GM12878 (cell line): ENCODE results near the gene HNF4A. TPM values are rescaled to one million over a fixed set of nuclear protein-coding genes. Genes with fewer than 3 reads are reported as not detected.

Source experiments
- ATAC-seq: fragments of 200-7000 bp; cut with Tn5 transposase; 3 replicates; pipeline ENCODE4 v1.9.1; 2020; ENCODE audit warnings: mild to moderate bottlenecking, moderate library complexity
- BruUV-seq: library from RNA; stranded (reverse); fragments of 400-500 nt; replicated peaks from 2 replicates; lab custom pipeline; 2021; lab: Mats Ljungman, UMichigan
- CTCF ChIA-PET: fragments of 300-600 bp; sonication (Branson Sonifier 250); formaldehyde crosslinking; extraction: SDS; loops from one replicate; lab custom pipeline; 2021; ENCODE audit warnings: inconsistent platforms; lab: Yijun Ruan, JAX
- POLR2A ChIA-PET: fragments of 350-600 bp; formaldehyde crosslinking; extraction: SDS; loops from one replicate; lab custom pipeline; 2021; ENCODE audit warnings: inconsistent platforms; lab: Charles Lee
- RAD21 ChIA-PET: fragments of 300-600 bp; sonication (Branson Sonifier 250); formaldehyde crosslinking; loops from one replicate; lab custom pipeline; 2023; ENCODE audit warnings: antibody characterized with exemption; ENCODE audit not compliant: unreplicated experiment; lab: Charles Lee
- SMC1A ChIA-PET: fragments of 300-600 bp; sonication (Branson Sonifier 250); formaldehyde crosslinking; loops from one replicate; lab custom pipeline; 2023; ENCODE audit not compliant: unreplicated experiment, uncharacterized antibody; lab: Charles Lee
- DNase-seq: peaks from one replicate; pipeline ENCODE4 v3.0.0-alpha.2; 2011; ENCODE audit warnings: low read depth, low spot score
- FAIRE-seq: peaks from 3 replicates; lab custom pipeline; 2011; peaks lifted over from hg19 to GRCh38; lab: Jason Lieb, UNC
- H2AFZ ChIP-seq: 2 replicates; pipeline ENCODE4 v1.6.0; 2011; ENCODE audit warnings: low read depth, low read length, control low read depth; ENCODE audit not compliant: control insufficient read depth
- H3K27ac ChIP-seq: 2 replicates; pipeline ENCODE4 v1.5.1; 2011; ENCODE audit warnings: control low read depth; ENCODE audit not compliant: control insufficient read depth, insufficient read depth
- H3K27me3 ChIP-seq, 2 experiments: replicated peaks in 1 of 2; 2 replicates each; pipeline versions ENCODE4 v1.6.0 to v1.6.1; 2011; ENCODE audit warnings: low read length in 1 of 2; ENCODE audit not compliant: control insufficient read depth in 2 of 2, insufficient read depth in 2 of 2
- H3K36me3 ChIP-seq, 2 experiments: 2 replicates each; pipeline ENCODE4 v1.5.1; 2011; ENCODE audit warnings: low read length in 1 of 2; ENCODE audit not compliant: control insufficient read depth in 2 of 2, insufficient read depth in 2 of 2
- H3K4me1 ChIP-seq: 2 replicates; pipeline ENCODE4 v1.6.1; 2011; ENCODE audit warnings: mild to moderate bottlenecking, low read length, moderate library complexity, mixed read lengths; ENCODE audit not compliant: control insufficient read depth, insufficient read depth
- H3K4me2 ChIP-seq: 2 replicates; pipeline ENCODE4 v1.6.0; 2011; ENCODE audit warnings: control low read depth; ENCODE audit not compliant: control insufficient read depth, insufficient read depth
- H3K4me3 ChIP-seq: fragments of 200-600 bp; sonication (generic); 2 replicates; pipeline ENCODE4 v1.5.1; 2016
- H3K79me2 ChIP-seq: 2 replicates; pipeline ENCODE4 v1.6.0; 2011; ENCODE audit warnings: low read length; ENCODE audit not compliant: control insufficient read depth, insufficient read depth
- H3K9ac ChIP-seq: 2 replicates; pipeline ENCODE4 v1.8.0; 2011; ENCODE audit warnings: low read length, control low read depth, mixed read lengths; ENCODE audit not compliant: control insufficient read depth, insufficient read depth
- H3K9me3 ChIP-seq: replicated peaks from 3 replicates; pipeline ENCODE4 v1.5.1; 2011; ENCODE audit warnings: mild to moderate bottlenecking, low read length; ENCODE audit not compliant: control insufficient read depth, insufficient read depth
- H4K20me1 ChIP-seq: 2 replicates; pipeline ENCODE4 v1.6.0; 2011; ENCODE audit not compliant: control insufficient read depth, insufficient read depth
- E2F4 ChIP-seq: IDR thresholded peaks from 2 replicates; pipeline ENCODE4 v1.6.1; 2012; ENCODE audit warnings: low read depth, low read length, improper control_type of control experiment
- KDM1A ChIP-seq: fragments of 200-600 bp; sonication (generic); IDR thresholded peaks from 2 replicates; pipeline ENCODE4 v1.6.1; 2016; ENCODE audit warnings: borderline replicate concordance
- WGBS: methylation state at CpG from one replicate; pipeline ENCODE4 v1.1.6; 2016; ENCODE audit warnings: low lambda C conversion rate; ENCODE audit not compliant: insufficient replicate concordance, insufficient coverage; ENCODE audit errors: missing lambda C conversion rate; 5-methylcytosine and 5-hydroxymethylcytosine counted together
- in situ Hi-C: fragments of 300-500 bp; cut with MboI; formaldehyde crosslinking; loops from 9 replicates; pipeline ENCODE4 v1.14.3; 2018; ENCODE audit warnings: mixed read lengths
- intact Hi-C: fragments of 100-400 bp; cut with micrococcal nuclease; formaldehyde crosslinking; loops from one replicate; pipeline ENCODE4 v1.14.2; 2022; ENCODE audit not compliant: unreplicated experiment
- polyA plus RNA-seq, 11 experiments: library from polyadenylated mRNA; depleted of rRNA in 4 of 11; unstranded in 6 of 11; stranded (reverse) in 5 of 11; fragments of >200 nt; fragmentation: Nextera tagmentation in 4 of 11; fragmentation: Illumina TruSeq in 1 of 11; extraction: Ambion mirVana in 4 of 11; extraction: Trizol in 1 of 11; gene quantifications; 1 replicate in 1 of 11; 2 replicates in 10 of 11; pipeline versions ENCODE4 v1.2.1 to v1.2.3, GENCODE V29; 2011 to 2016; ENCODE audit warnings: inconsistent platforms in 2 of 11, missing spikeins in 2 of 11, low read depth in 1 of 11
- total RNA-seq, 4 experiments: library from RNA; depleted of rRNA in 3 of 4; stranded (reverse); fragments of >200 nt in 3 of 4; fragmentation: Illumina TruSeq in 1 of 4; extraction: Trizol in 1 of 4; gene quantifications; 2 replicates each; pipeline versions ENCODE4 v1.2.1 to v1.2.3, GENCODE V29; 2013 to 2021

HNF4A gene
- total and polyA plus RNA-seq, 10 of the 15 experiments (the other 5 are each of a cell fraction or from before 2014, with no cell fraction given), result 0.21 TPM; not detected in 9

- no peak for TF ChIP-seq E2F4
- TF ChIP-seq, all 136 proteins: peak for 0
These were observed 68.6 kb downstream of the HNF4A start (continued) for GRCh38 chr20:44424039-44424495.

GRCh38 chr20:44425923-44426322, 70.4 kb downstream of the HNF4A start:
- Histone ChIP-seq H3K79me2 (no peaks in the 10 kb centered on the region), H3K4me2 (no peak overlapping the region), H3K4me1 (no peaks in the 10 kb centered on the region), H4K20me1 (no peaks in the 10 kb centered on the region), H3K9ac (no peak overlapping the region), H2AFZ (no peak overlapping the region), H3K27me3 (no peaks in the 10 kb centered on the region; a peak in 2 of 4 replicates), H3K4me3 (no peak overlapping the region), H3K9me3 (no peaks in the 10 kb centered on the region), H3K36me3 (no peaks in the 10 kb centered on the region), H3K27ac (no peak overlapping the region)
- CTCF ChIA-PET, result no interaction called here
- FAIRE-seq (no peak), ATAC-seq (no peak), DNase-seq (no peak)
- POLR2A ChIA-PET, result no interaction called here
- no TSS peak for BruUV-seq
- 0% methylated on average over 2 of the region's 2 CpGs for WGBS
- intact Hi-C loops, result no loop called here
- RAD21 ChIA-PET, result no interaction called here
- in situ Hi-C loops, result no loop called here
- no peak for TF ChIP-seq KDM1A
- TF ChIP-seq, all 136 proteins: peak for 0
- SMC1A ChIA-PET, result no interaction called here
